K562 (cell line): ENCODE results near the gene CACNA2D2. TPM values are rescaled to one million over a fixed set of nuclear protein-coding genes. Genes with fewer than 3 reads are reported as not detected.
A peak's percentile ranks its signal among the peaks of the same experiment; 100 is the strongest.

ENCODE experiments used
- ATAC-seq: fragments of 200-7000 bp; cut with Tn5 transposase; 3 replicates; pipeline ENCODE4 v1.9.1; 2020; ENCODE audit warnings: moderate library complexity
- BruUV-seq: library from RNA; stranded (reverse); fragments of 400-500 nt; replicated peaks from 2 replicates; lab custom pipeline; 2021; lab: Mats Ljungman, UMichigan
- CTCF ChIA-PET: fragments of 300-600 bp; formaldehyde crosslinking; extraction: SDS; loops from one replicate; lab custom pipeline; 2021; ENCODE audit warnings: low intra/inter-chr PET ratio; lab: Yijun Ruan, JAX
- POLR2A ChIA-PET: fragments of 300-600, 350-650 bp; sonication (Branson Sonifier 250); formaldehyde crosslinking; extraction: SDS; loops from one replicate; lab custom pipeline; 2021; ENCODE audit warnings: antibody characterized with exemption, inconsistent platforms; lab: Yijun Ruan, JAX
- DNase-seq, 4 experiments: peaks; one replicate each; pipeline versions ENCODE4 v3.0.0 to v3.0.0-alpha.2; 2011 to 2018; ENCODE audit warnings: low spot score in 3 of 4, mixed read lengths in 3 of 4; ENCODE audit errors: extremely low read depth in 1 of 4
- FAIRE-seq: peaks from 2 replicates; lab custom pipeline; 2011; peaks lifted over from hg19 to GRCh38; lab: Jason Lieb, UNC
- H2AFZ ChIP-seq: 2 replicates; pipeline ENCODE4 v1.6.0; 2011; ENCODE audit warnings: low read depth, low read length, control low read depth, inconsistent platforms
- H3K27ac ChIP-seq: fragments of 200-600 bp; 3 replicates; pipeline ENCODE4 v1.8.0; 2011; ENCODE audit warnings: low read depth, mild to moderate bottlenecking, control low read depth, inconsistent platforms, low read length, moderate library complexity, mixed read lengths; ENCODE audit errors: extremely low read depth
- H3K27me3 ChIP-seq, 2 experiments: fragments of 300-600 bp in 1 of 2; 2 replicates in 1 of 2; 3 replicates in 1 of 2; pipeline versions ENCODE4 v1.6.0 to v1.8.0; 2011; ENCODE audit warnings: inconsistent platforms in 2 of 2, low read length in 2 of 2, mild to moderate bottlenecking in 1 of 2, mixed read lengths in 1 of 2, moderate library complexity in 1 of 2; ENCODE audit not compliant: control insufficient read depth in 2 of 2, insufficient read depth in 2 of 2
- H3K36me3 ChIP-seq: fragments of 300-600 bp; 3 replicates; pipeline ENCODE4 v1.8.0; 2011; ENCODE audit warnings: mild to moderate bottlenecking, low read length, inconsistent platforms; ENCODE audit not compliant: control insufficient read depth, insufficient read depth
- H3K4me1 ChIP-seq, 2 experiments: fragments of 200-600 bp in 1 of 2; replicated peaks in 1 of 2; 2 replicates in 1 of 2; 3 replicates in 1 of 2; pipeline versions ENCODE4 v1.5.1 to v1.8.0; 2011; ENCODE audit warnings: inconsistent platforms in 2 of 2, low read length in 2 of 2, mild to moderate bottlenecking in 1 of 2, mixed read lengths in 1 of 2, moderate library complexity in 1 of 2; ENCODE audit not compliant: control insufficient read depth in 2 of 2, insufficient read depth in 2 of 2
- H3K4me2 ChIP-seq: 2 replicates; pipeline ENCODE4 v1.6.1; 2011; ENCODE audit warnings: low read length, control low read depth, inconsistent platforms, mixed read lengths; ENCODE audit not compliant: insufficient read depth
- H3K4me3 ChIP-seq: fragments of 200-600 bp; sonication (generic), shearing (Covaris generic); 2 replicates; pipeline ENCODE4 v1.5.1; 2016; ENCODE audit warnings: control low read depth, inconsistent platforms
- H3K79me2 ChIP-seq: fragments of 200-600 bp; 3 replicates; pipeline ENCODE4 v1.8.0; 2011; ENCODE audit warnings: low read length, inconsistent platforms; ENCODE audit not compliant: control insufficient read depth, insufficient read depth
- H3K9ac ChIP-seq, 2 experiments: 2 replicates each; pipeline versions ENCODE4 v1.6.0 to v1.6.1; 2011; ENCODE audit warnings: low read depth in 2 of 2, low read length in 2 of 2, control low read depth in 1 of 2, inconsistent platforms in 1 of 2, mild to moderate bottlenecking in 1 of 2, mixed read lengths in 1 of 2; ENCODE audit not compliant: insufficient read depth in 1 of 2
- H3K9me1 ChIP-seq: one replicate; pipeline ENCODE4 v1.6.0; 2011; ENCODE audit warnings: inconsistent platforms, mild to moderate bottlenecking, low read length, moderate library complexity; ENCODE audit not compliant: control insufficient read depth, insufficient read depth
- H3K9me3 ChIP-seq: replicated peaks from 2 replicates; pipeline ENCODE4 v1.5.1; 2011; ENCODE audit warnings: low read depth, low read length, inconsistent platforms; ENCODE audit not compliant: control insufficient read depth, insufficient read depth
- H4K20me1 ChIP-seq: replicated peaks from 2 replicates; pipeline ENCODE4 v1.6.1; 2011; ENCODE audit warnings: low read length, inconsistent platforms, mixed read lengths; ENCODE audit not compliant: control insufficient read depth, insufficient read depth
- DACH1 ChIP-seq: fragments of 450-650 bp; IDR thresholded peaks from 2 replicates; pipeline ENCODE4 v1.6.1; 2018; ENCODE audit not compliant: partially characterized antibody
- JUND ChIP-seq, 2 experiments: IDR thresholded peaks; 2 replicates in 1 of 2; 3 replicates in 1 of 2; pipeline ENCODE4 v1.6.1; 2011; ENCODE audit warnings: borderline replicate concordance in 2 of 2, low read depth in 2 of 2, low read length in 2 of 2, improper control_type of control experiment in 1 of 2, missing biosample characterization in 1 of 2, missing genetic modification characterization in 1 of 2, missing genetic modification reagents in 1 of 2
- LCOR ChIP-seq: sonication (generic); formaldehyde crosslinking; IDR thresholded peaks from 2 replicates; pipeline ENCODE4 v1.8.0; 2022; ENCODE audit warnings: mild to moderate bottlenecking, missing genetic modification reagents
- MAX ChIP-seq: sonication (generic); formaldehyde crosslinking; IDR thresholded peaks from 2 replicates; pipeline ENCODE4 v1.9.0; 2022; ENCODE audit warnings: mild to moderate bottlenecking, missing genetic modification reagents
- MED1 ChIP-seq: sonication (generic); formaldehyde crosslinking; IDR thresholded peaks from 2 replicates; pipeline ENCODE4 v1.8.1; 2023; ENCODE audit warnings: missing genetic modification reagents, borderline replicate concordance
- SFPQ ChIP-seq: fragments of 200-400 bp; formaldehyde crosslinking; IDR thresholded peaks from 2 replicates; pipeline ENCODE4 v1.6.1; 2017; ENCODE audit warnings: mild to moderate bottlenecking, low read depth, low read length, moderate library complexity
- SIRT6 ChIP-seq: IDR thresholded peaks from one replicate; pipeline ENCODE4 v1.6.1; 2012; ENCODE audit warnings: low read depth, mild to moderate bottlenecking, control low read depth, inconsistent platforms, low read length, moderate library complexity
- TFAP4 ChIP-seq: sonication (generic); formaldehyde crosslinking; IDR thresholded peaks from 2 replicates; pipeline ENCODE4 v1.8.0; 2022; ENCODE audit warnings: missing genetic modification reagents, mild to moderate bottlenecking, moderate library complexity, borderline replicate concordance
- ZNF436 ChIP-seq: fragments of 250-450, 450-650 bp; sonication (Bioruptor Pico); formaldehyde crosslinking; IDR thresholded peaks from 2 replicates; pipeline ENCODE4 v1.7.0; 2020; ENCODE audit warnings: mild to moderate bottlenecking
- WGBS: fragments of 100-300 bp; shearing (Covaris generic); methylation state at CpG from one replicate; pipeline ENCODE4 v1.1.6; 2016; ENCODE audit warnings: low coverage, mixed read lengths; ENCODE audit not compliant: insufficient coverage; ENCODE audit errors: missing lambda C conversion rate; 5-methylcytosine and 5-hydroxymethylcytosine counted together
- in situ Hi-C: fragments of 300-500 bp; cut with MboI; formaldehyde crosslinking; loops from 4 replicates; pipeline ENCODE4 v1.15.0; 2018; ENCODE audit warnings: inconsistent platforms, mixed read lengths
- intact Hi-C: fragments of 100-400 bp; cut with micrococcal nuclease; formaldehyde crosslinking; loops from 2 replicates; pipeline ENCODE4 v1.14.2; 2022
- polyA plus RNA-seq, 8 experiments: library from polyadenylated mRNA; depleted of rRNA in 4 of 8; stranded (reverse) in 5 of 8; unstranded in 3 of 8; fragments of >200 nt; fragmentation: Nextera tagmentation in 2 of 8; fragmentation: Illumina TruSeq in 1 of 8; extraction: Ambion mirVana in 2 of 8; extraction: Trizol in 1 of 8; gene quantifications; 2 replicates each; pipeline versions ENCODE4 v1.2.1 to v1.2.3, GENCODE V29; 2011 to 2014; ENCODE audit warnings: inconsistent platforms in 1 of 8, missing spikeins in 1 of 8
- total RNA-seq, 7 experiments: library from RNA; depleted of rRNA in 6 of 7; stranded (reverse); fragments of >200 nt in 6 of 7; fragmentation: Illumina TruSeq in 2 of 7; extraction: Trizol in 2 of 7; gene quantifications; 2 replicates each; pipeline versions ENCODE4 v1.2.1 to v1.2.3, GENCODE V29; 2011 to 2021; ENCODE audit warnings: low replicate concordance in 1 of 7
- TF ChIP-seq, protein P1 (sequence below): fragments of 450-650 bp; conservative IDR thresholded peaks from 2 replicates; pipeline ENCODE4 v1.6.1; 2016; ENCODE audit warnings: missing genetic modification characterization, low read depth, mild to moderate bottlenecking, control low read depth, missing compliant biosample characterization
- TF ChIP-seq, protein P2 (sequence below): fragments of 450-650 bp; formaldehyde crosslinking; IDR thresholded peaks from 2 replicates; pipeline ENCODE4 v1.4.0; 2022; ENCODE audit warnings: missing genetic modification characterization

Gene CACNA2D2
- total and polyA plus RNA-seq, 9 of the 15 experiments (the other 6 are each of a cell fraction or from before 2014, with no cell fraction given), result 0.11 to 0.58 (median 0.36) TPM; not detected in 2

GRCh38 chr3:50536471-50537180, 33.2 kb upstream of the CACNA2D2 start:
- Histone ChIP-seq H3K27me3 (no peaks in the 10 kb centered on the region), H3K27ac (no peak overlapping the region), H3K9ac (peak overlapping the region in 1 of 2 experiments; percentile 2; a peak in 1 of 4 replicates), H3K9me1 (no peaks in the 10 kb centered on the region), H3K36me3 (no peaks in the 10 kb centered on the region), H3K79me2 (no peaks in the 10 kb centered on the region), H4K20me1 (no peaks in the 10 kb centered on the region), H3K4me2 (no peak overlapping the region), H3K4me1 (peaks cover 34 to 64% of the 10 kb centered on the region in 2 experiments), H3K4me3 (no peak overlapping the region), H3K9me3 (no peaks in the 10 kb centered on the region), H2AFZ (no peak overlapping the region)
- ChIA-PET CTCF (no interaction called here), POLR2A (no interaction called here)
- intact Hi-C loops (no loop called here), in situ Hi-C loops (no loop called here)
- no peak for DNase-seq
- no peak for FAIRE-seq
- TF ChIP-seq TFAP4 (CRISPR knock-in tag) (0 out of 2 replicates have a peak, but pooled peaks have one; percentile 45), SFPQ (no peak), JUND (IDR thresholded peaks at IDR 0.05; ENCODE audit: borderline replicate concordance, low read depth, low read length) (no peak), JUND (tag; IDR thresholded peaks at IDR 0.05; ENCODE audit: borderline replicate concordance, low read depth, low read length) (no peak), ZNF436 (CRISPR knock-in tag) (no peak), LCOR (no peak), DACH1 (peak; percentile 28), SIRT6 (no peak), MAX (CRISPR knock-in tag) (peak; percentile 36; the same call in 1 of the 2 replicates), MED1 (CRISPR knock-in tag) (no peak)
- TF ChIP-seq, protein P1, sequence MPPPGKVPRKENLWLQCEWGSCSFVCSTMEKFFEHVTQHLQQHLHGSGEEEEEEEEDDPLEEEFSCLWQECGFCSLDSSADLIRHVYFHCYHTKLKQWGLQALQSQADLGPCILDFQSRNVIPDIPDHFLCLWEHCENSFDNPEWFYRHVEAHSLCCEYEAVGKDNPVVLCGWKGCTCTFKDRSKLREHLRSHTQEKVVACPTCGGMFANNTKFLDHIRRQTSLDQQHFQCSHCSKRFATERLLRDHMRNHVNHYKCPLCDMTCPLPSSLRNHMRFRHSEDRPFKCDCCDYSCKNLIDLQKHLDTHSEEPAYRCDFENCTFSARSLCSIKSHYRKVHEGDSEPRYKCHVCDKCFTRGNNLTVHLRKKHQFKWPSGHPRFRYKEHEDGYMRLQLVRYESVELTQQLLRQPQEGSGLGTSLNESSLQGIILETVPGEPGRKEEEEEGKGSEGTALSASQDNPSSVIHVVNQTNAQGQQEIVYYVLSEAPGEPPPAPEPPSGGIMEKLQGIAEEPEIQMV, result no peak
- TF ChIP-seq, protein P2, sequence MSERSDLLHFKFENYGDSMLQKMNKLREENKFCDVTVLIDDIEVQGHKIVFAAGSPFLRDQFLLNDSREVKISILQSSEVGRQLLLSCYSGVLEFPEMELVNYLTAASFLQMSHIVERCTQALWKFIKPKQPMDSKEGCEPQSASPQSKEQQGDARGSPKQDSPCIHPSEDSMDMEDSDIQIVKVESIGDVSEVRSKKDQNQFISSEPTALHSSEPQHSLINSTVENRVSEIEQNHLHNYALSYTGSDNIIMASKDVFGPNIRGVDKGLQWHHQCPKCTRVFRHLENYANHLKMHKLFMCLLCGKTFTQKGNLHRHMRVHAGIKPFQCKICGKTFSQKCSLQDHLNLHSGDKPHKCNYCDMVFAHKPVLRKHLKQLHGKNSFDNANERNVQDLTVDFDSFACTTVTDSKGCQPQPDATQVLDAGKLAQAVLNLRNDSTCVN (CRISPR knock-in tag), result no peak
- BruUV-seq, result no TSS peak
- 88% methylated on average over 3 of the region's 5 CpGs for WGBS
- no peak for ATAC-seq
